GM10266 (cell line): ENCODE data around the gene RAB4A.
A peak's percentile ranks its signal among the peaks of the same experiment; 100 is the strongest.

Experiments used
- DNase-seq: peaks from one replicate; pipeline ENCODE4 v3.0.0; 2012; ENCODE audit errors: extremely low spot score
- TF ChIP-seq, protein P1 (sequence below): IDR thresholded peaks from 2 replicates; pipeline ENCODE4 v1.5.1; 2012; ENCODE audit warnings: mild to moderate bottlenecking, low read depth; ENCODE audit not compliant: control insufficient read depth, insufficient read depth; ENCODE audit errors: missing control alignments

The RAB4A gene

DNA sequence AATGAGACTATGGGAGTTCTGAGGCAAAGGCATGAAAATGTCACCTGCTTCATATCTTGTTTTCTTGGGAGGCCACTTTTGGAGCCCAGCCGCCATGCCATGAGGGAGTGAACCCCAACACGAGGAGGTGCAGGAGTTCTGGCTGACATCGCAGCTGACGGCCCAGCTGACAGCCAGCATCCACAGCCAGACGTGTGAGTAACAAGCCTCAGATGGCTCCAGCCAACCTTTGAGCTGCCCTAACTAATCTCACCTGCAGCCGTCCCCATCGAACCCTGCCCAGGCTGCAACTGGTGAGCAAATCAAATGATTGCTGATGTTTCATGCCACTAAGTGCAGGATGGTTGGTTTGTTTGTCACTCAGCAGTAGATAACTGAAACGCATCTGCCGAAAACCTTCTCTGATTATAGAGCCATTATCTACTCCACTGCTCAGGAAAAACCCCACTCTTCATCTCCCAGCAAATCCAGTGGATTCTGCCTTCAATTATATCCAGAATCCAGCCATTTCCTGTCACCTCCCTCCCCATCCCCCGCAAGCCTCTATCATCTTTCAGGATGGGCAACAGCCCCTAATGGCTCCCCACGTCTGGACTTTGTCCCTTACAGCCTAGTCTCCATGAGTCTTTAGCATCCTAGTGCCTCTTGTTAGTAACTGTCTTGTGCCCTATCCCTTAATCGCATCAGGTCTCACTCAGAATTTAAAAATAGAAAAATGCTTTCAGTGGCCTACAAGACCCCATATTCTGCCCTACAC, 18.5 kb upstream of the RAB4A start:
- TF ChIP-seq, protein P1, sequence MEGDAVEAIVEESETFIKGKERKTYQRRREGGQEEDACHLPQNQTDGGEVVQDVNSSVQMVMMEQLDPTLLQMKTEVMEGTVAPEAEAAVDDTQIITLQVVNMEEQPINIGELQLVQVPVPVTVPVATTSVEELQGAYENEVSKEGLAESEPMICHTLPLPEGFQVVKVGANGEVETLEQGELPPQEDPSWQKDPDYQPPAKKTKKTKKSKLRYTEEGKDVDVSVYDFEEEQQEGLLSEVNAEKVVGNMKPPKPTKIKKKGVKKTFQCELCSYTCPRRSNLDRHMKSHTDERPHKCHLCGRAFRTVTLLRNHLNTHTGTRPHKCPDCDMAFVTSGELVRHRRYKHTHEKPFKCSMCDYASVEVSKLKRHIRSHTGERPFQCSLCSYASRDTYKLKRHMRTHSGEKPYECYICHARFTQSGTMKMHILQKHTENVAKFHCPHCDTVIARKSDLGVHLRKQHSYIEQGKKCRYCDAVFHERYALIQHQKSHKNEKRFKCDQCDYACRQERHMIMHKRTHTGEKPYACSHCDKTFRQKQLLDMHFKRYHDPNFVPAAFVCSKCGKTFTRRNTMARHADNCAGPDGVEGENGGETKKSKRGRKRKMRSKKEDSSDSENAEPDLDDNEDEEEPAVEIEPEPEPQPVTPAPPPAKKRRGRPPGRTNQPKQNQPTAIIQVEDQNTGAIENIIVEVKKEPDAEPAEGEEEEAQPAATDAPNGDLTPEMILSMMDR: no peak
- no peak for DNase-seq

- TF ChIP-seq, protein P1: no peak
- peak; percentile 38 for DNase-seq
These were observed 17.5 kb upstream of the RAB4A start for GRCh38 chr1:229253151-229253974.

DNA sequence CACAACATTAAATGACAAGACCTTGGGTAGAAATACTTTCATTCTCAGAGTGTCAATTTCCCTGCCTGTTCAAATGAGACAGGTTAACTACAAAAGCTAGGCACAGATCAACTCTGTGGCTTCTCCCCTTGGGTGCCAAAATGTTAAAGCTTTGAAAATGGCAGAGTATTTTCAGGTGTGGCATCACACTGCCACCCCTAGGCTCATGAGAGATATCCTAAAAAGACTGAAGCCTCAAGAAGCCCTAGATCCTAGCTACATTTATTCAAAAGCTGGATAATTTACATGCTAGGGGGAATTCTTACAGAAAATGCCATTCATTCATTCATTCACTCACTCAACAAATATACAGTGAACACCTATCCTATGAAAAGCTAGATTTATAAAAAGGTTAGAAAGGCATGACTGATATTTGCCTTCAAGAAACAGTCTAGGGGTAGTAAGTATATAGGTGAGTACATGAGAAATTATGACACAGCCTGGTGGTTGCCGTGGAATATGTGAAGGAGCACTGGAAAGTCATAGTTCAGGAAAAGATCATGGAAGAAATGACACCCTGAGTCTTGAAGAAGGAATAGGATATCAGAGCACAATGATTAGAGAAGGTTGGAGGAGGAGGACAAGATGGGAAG, 15.9 kb upstream of the RAB4A start:
- TF ChIP-seq, protein P1: peak; percentile 34
- no peak for DNase-seq

DNA sequence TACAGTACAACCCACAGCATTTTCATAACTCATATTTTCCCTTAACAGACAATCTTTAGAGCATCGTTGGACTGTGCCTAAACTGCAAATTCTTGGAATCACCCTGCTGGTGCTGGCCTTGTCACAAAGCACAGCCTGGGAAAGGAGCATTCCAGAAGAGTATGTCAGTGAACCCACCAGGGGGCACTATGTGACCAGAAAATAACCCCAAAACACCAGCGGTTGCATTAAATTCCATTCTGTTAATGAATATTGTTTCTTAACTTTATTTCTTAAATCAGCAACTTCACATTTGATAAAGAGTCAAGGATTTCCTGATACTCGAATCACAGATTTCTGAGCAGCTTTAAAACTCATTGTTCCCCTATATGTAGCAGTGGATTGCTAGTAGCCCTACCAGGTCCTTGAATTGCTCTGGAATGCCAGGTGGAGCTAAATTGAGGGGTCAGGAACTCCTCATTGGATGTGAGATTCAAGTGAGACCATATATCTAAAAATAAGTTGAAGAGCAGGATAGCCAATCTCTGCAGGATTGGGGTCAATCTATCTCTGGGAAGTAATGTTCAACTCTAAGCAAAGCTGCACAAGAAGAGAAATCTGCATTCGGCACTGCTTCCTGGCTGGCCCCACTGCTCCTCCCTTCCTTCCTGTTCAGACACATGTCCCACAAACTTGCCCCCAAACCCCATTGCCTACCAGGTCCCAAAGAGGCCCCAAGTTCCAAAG, 12.7 kb upstream of the RAB4A start:
- TF ChIP-seq, protein P1: peak; percentile 84
- DNase-seq: peak; percentile 47

DNA sequence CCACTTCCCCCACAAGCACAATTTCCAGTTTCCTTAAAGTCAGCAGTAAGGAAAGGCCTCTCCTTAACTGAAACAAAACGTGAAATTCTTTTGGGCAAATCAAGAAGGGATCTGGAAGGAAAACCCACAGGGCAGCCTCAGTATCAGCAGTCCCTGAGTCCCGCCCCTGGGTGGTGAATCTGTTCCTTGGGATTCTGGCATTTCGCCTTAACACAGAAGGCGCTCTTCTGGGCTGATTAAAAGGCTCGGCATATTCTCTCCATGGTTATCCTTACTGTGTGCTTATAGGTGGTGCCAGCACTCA, 12.2 kb upstream of the RAB4A start:
- no peak for DNase-seq
- TF ChIP-seq, protein P1: no peak

DNA sequence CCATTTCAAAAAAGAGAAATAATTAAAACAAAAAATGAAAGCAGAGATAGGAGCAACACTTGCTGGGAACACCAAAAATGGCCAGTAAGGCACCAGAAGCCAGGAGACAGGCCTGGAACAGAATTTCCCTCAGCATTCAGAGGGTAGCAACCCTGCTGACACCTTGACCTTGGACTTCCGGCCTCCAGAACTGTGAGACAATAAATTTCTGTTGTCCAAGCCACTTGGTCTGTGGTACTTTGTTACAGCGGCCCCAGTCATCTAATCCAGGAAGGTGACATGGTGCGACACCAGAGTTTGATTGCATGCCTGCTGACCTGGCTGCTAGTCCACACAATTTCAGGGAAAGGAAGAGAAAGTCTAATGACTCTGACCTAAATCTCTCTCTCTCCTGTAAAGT, 10.6 kb upstream of the RAB4A start:
- no peak for DNase-seq
- TF ChIP-seq, protein P1: no peak
